ENCODE measurements around the gene ROR2. TPM values are rescaled to one million over a fixed set of nuclear protein-coding genes. Genes with fewer than 3 reads are reported as not detected.

Gene ROR2
- total and polyA plus RNA-seq, 4 donors: 0.13 to 0.84 (median 0.52) TPM

GRCh38 chr9:91646702-91647101, 303.3 kb downstream of the ROR2 start:
- Histone ChIP-seq H3K9ac (ENCODE audit: low read depth in 1 of 2, low read length in 2 of 2) (no peak overlapping the region), H3K4me1 (ENCODE audit: control insufficient read depth in 4 of 4, insufficient read depth in 4 of 4, low read length in 3 of 4) (no peaks in the 10 kb centered on the region), H3K9me3 (ENCODE audit: control insufficient read depth in 4 of 4, low read length in 3 of 4) (peaks cover 0 to 3% (median under 1%) of the 10 kb centered on the region in 4 donors), H3K36me3 (ENCODE audit: control insufficient read depth in 4 of 4, insufficient read depth in 3 of 4, low read depth in 1 of 4, low read length in 3 of 4) (no peaks in the 10 kb centered on the region), H3K4me3 (ENCODE audit: low read depth in 1 of 3, low read length in 3 of 3) (no peak overlapping the region), H3K27ac (ENCODE audit: low read depth in 1 of 2, low read length in 2 of 2) (no peak overlapping the region), H3K27me3 (ENCODE audit: control insufficient read depth in 4 of 4, insufficient read depth in 4 of 4, low read length in 3 of 4) (peaks cover 0 to 2% (median 0%) of the 10 kb centered on the region in 4 donors)
- no peak for TF ChIP-seq RXRA (IDR thresholded peaks at IDR 0.05)
- TF ChIP-seq REST (IDR thresholded peaks at IDR 0.05): no peak
- TF ChIP-seq, protein P1, sequence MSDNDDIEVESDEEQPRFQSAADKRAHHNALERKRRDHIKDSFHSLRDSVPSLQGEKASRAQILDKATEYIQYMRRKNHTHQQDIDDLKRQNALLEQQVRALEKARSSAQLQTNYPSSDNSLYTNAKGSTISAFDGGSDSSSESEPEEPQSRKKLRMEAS (IDR thresholded peaks at IDR 0.05): no peak
- no peak for TF ChIP-seq YY1 (IDR thresholded peaks at IDR 0.05)
- TF ChIP-seq, protein P2, sequence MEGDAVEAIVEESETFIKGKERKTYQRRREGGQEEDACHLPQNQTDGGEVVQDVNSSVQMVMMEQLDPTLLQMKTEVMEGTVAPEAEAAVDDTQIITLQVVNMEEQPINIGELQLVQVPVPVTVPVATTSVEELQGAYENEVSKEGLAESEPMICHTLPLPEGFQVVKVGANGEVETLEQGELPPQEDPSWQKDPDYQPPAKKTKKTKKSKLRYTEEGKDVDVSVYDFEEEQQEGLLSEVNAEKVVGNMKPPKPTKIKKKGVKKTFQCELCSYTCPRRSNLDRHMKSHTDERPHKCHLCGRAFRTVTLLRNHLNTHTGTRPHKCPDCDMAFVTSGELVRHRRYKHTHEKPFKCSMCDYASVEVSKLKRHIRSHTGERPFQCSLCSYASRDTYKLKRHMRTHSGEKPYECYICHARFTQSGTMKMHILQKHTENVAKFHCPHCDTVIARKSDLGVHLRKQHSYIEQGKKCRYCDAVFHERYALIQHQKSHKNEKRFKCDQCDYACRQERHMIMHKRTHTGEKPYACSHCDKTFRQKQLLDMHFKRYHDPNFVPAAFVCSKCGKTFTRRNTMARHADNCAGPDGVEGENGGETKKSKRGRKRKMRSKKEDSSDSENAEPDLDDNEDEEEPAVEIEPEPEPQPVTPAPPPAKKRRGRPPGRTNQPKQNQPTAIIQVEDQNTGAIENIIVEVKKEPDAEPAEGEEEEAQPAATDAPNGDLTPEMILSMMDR (IDR thresholded peaks at IDR 0.05; ENCODE audit: low read depth, low read length, missing input control): no peak
- no peak for TF ChIP-seq FOXA1 (IDR thresholded peaks at IDR 0.05)
- TF ChIP-seq RAD21 (IDR thresholded peaks at IDR 0.05): no peak
- no peak for TF ChIP-seq JUND (IDR thresholded peaks at IDR 0.05)
- TF ChIP-seq GABPA (IDR thresholded peaks at IDR 0.05 in 1 of 2, conservative IDR thresholded peaks at IDR 0.05 in 1 of 2): no peak
- no peak for TF ChIP-seq TAF1 (conservative IDR thresholded peaks at IDR 0.05)
- TF ChIP-seq, protein P3, sequence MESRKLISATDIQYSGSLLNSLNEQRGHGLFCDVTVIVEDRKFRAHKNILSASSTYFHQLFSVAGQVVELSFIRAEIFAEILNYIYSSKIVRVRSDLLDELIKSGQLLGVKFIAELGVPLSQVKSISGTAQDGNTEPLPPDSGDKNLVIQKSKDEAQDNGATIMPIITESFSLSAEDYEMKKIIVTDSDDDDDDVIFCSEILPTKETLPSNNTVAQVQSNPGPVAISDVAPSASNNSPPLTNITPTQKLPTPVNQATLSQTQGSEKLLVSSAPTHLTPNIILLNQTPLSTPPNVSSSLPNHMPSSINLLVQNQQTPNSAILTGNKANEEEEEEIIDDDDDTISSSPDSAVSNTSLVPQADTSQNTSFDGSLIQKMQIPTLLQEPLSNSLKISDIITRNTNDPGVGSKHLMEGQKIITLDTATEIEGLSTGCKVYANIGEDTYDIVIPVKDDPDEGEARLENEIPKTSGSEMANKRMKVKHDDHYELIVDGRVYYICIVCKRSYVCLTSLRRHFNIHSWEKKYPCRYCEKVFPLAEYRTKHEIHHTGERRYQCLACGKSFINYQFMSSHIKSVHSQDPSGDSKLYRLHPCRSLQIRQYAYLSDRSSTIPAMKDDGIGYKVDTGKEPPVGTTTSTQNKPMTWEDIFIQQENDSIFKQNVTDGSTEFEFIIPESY (IDR thresholded peaks at IDR 0.05): no peak
- no peak for TF ChIP-seq FOXA2 (IDR thresholded peaks at IDR 0.05)
- no peak for DNase-seq (ENCODE audit: low spot score)
- 84% methylated on average over 1 of the region's 1 CpG for whole genome bisulfite sequencing

GRCh38 chr9:91644433-91644832, 305.6 kb downstream of the ROR2 start:
- Histone ChIP-seq H3K36me3 (ENCODE audit: control insufficient read depth in 4 of 4, insufficient read depth in 3 of 4, low read depth in 1 of 4, low read length in 3 of 4) (no peaks in the 10 kb centered on the region), H3K27ac (ENCODE audit: low read depth in 1 of 2, low read length in 2 of 2) (no peak overlapping the region), H3K4me3 (ENCODE audit: low read depth in 1 of 3, low read length in 3 of 3) (no peak overlapping the region), H3K4me1 (ENCODE audit: control insufficient read depth in 4 of 4, insufficient read depth in 4 of 4, low read length in 3 of 4) (no peaks in the 10 kb centered on the region), H3K27me3 (ENCODE audit: control insufficient read depth in 4 of 4, insufficient read depth in 4 of 4, low read length in 3 of 4) (peaks cover 0 to 2% (median 0%) of the 10 kb centered on the region in 4 donors), H3K9ac (ENCODE audit: low read depth in 1 of 2, low read length in 2 of 2) (no peak overlapping the region), H3K9me3 (ENCODE audit: control insufficient read depth in 4 of 4, low read length in 3 of 4) (peaks cover 2 to 8% (median 5%) of the 10 kb centered on the region in 4 donors)
- no peak for DNase-seq (ENCODE audit: low spot score)
- WGBS: 81% methylated on average over 3 of the region's 3 CpGs
- TF ChIP-seq ATF3 (IDR thresholded peaks at IDR 0.05) (no peak), TAF1 (conservative IDR thresholded peaks at IDR 0.05) (no peak), FOXA1 (IDR thresholded peaks at IDR 0.05) (no peak), HNF4A (conservative IDR thresholded peaks at IDR 0.05) (no peak), HNF4G (IDR thresholded peaks at IDR 0.05) (no peak), RAD21 (IDR thresholded peaks at IDR 0.05) (no peak), FOXA2 (IDR thresholded peaks at IDR 0.05) (no peak)
- TF ChIP-seq, protein P1 (IDR thresholded peaks at IDR 0.05): no peak
- TF ChIP-seq, protein P3 (IDR thresholded peaks at IDR 0.05): no peak
- TF ChIP-seq, protein P2 (IDR thresholded peaks at IDR 0.05; ENCODE audit: low read depth, low read length, missing input control): no peak

Measured in liver (tissue), 9 donors.